GM21526 (cell line): ENCODE data around the gene MOCS1.

ENCODE experiments used
- ATAC-seq: cut with Tn5 transposase; IDR thresholded peaks from one replicate; pipeline ENCODE4 v1.9.1; 2021; ENCODE audit warnings: moderate library complexity; ENCODE audit not compliant: unreplicated experiment, low FRiP score

Gene MOCS1

DNA sequence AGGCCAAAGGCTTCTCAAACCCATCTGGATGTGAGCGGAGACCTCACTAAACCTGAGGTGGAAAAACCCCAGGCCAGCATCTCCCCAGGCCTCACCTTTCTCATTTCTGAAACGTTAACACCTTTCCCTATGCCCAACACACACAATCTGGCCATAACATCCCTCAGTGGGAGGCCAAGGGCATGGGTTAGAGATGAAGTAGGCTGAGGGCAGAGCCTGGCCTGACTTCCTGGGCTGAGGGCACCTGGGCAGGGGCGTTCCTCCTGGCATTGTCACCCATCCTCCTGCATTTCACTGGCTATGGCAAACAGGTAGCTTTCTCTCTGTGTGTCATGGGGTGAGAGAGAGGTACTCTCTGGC is 8.4 kb downstream of the MOCS1 start:
- no peak for ATAC-seq

DNA sequence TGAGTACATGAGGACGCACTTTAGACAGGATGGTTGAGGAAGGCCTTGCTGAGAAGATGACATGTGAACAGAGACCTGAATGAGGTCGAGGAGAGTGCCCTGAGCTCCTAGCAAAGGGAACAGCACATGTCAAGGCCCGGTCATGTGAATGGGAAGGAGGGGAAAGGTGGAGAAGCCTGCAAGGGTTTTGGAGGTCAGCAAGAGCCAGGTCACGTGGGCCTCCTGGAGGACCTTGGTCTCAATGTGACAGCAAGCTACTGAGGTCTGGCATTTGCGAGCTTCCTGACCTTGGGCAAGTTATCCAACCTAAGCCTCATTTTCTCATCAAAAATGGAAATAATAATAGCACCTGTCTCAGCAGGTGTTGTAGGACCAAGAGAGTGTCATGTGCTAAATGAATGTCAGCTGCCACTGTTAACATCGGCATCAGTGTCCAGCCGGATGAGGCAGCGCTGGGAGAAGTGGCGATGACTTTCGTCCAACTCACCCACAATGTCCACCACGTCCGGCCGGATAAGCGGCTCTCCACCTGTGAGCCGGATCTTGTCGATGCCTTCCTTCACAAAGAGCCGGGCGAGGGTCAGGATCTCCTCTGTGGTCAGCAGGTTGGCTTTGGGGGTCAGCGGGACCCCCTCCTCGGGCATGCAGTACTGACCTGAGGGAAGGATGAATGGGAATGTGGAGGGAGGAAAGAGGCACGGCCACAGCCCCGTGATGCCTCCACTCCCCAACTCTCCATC is 8.9 kb downstream of the MOCS1 start:
- ATAC-seq, result no peak

DNA sequence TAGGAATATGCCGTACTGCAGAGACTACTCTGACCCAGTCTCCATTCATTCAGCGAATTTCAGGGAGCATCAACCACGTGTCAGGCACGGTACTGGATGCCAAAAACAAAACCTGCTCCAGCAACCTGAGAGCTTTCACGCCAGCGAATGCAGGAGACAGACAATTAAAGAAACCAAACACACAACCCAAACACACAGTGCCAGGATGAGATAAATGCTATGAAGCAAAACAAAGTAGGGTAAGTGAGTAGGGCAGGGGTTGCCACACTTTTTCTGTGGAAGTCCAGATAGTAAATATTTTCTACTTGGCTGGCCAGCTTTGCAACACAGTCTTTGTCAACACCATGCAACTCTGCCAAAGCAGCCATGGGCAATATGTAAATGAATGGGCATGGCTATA is 10.0 kb downstream of the MOCS1 start:
- ATAC-seq, result no peak

DNA sequence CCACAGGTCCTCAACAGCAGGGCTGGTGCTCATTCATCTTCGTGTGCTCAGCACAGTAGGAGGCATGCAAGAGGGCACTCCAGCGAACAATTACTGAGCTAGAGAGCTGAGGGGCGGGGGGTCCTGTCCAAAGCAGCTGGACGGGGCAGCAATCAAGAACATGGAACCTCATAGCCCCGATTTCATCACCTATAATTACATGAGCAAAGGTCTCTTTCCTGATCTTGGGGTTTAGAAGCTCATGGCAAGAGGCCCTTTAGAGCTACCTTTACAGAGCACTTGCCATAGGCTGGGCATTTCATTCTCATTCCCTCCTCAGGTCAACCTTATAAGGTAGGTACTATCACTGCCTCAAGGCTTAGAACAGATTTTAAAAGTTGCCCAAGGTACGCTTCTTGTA is 10.4 kb downstream of the MOCS1 start:
- no peak for ATAC-seq

DNA sequence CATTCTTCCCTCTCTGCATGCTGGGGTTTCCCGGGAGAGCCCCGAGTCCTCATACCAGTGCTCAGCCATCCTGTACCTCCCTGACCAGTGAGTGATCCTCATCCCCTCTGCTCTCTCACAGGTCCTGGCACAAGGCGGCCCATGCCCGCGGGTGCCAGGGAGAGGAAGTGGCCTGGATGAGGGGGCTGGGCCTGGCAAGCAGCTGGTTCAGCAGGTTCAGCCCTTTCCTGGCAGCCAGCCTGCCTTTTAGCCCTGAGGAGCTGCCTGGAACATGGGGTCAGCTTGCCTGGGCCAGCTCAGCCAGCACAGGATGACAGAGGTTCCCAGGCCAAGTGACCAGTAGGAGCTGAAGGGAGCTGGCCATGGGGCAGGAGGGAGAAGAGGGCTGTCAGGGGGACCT is 10.9 kb downstream of the MOCS1 start:
- no peak for ATAC-seq

DNA sequence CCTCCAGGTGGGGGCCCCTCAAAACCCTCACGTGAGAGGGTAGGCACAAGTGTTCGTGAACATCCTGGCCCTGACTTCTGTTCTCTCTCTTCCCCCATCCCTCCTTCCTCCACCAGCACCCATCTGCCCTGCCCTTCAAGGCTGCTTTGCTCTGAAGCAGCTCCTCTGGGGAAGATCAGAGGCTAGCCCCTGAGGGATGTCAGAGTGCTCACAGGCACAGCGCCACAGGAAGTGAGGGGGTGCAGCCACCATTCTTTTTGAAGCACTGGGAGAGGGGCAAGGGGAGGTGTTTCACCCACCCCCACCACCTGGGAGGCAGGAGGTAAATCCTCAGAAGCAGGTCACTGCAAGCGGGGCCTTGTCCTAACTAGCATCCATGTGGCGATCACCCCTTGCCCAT is 11.4 kb downstream of the MOCS1 start:
- no peak for ATAC-seq

DNA sequence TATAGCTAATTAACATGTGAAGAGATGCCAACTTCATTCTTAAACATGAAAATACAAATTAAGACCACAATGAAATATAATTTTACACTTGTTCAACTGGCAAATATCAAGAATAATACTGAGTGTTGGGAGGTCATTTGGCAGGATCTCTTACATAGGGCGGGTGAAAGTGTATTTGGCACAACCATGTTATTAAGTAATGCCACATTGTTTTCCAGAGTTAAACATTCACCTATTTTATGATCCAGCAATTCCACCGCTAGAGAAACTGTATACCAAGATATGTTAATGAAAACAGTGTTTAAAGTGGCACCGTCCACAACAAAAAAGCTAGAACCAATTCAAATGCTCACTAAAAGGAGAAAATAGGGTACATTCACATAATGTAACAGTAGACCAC is 14.1 kb downstream of the MOCS1 start:
- no peak for ATAC-seq

DNA sequence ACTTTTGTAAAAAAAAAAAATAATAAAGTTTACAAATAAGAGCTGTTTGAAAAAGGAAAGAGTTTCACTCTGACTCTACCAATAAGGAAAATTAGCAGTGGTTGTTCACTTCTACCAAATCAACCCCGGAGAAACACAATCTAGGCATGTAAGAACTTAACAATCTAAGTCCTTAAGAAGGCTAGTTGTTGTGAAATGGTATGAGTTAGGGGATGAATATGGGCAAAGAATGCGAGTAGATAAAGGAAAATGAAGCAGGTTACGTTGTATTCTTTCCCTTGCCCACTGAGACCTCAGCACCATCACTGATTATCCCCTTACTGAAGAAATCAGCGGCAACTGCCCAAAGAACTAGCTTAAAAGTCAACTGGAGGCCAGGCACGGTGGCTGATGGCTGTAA is 15.4 kb downstream of the MOCS1 start:
- no peak for ATAC-seq

DNA sequence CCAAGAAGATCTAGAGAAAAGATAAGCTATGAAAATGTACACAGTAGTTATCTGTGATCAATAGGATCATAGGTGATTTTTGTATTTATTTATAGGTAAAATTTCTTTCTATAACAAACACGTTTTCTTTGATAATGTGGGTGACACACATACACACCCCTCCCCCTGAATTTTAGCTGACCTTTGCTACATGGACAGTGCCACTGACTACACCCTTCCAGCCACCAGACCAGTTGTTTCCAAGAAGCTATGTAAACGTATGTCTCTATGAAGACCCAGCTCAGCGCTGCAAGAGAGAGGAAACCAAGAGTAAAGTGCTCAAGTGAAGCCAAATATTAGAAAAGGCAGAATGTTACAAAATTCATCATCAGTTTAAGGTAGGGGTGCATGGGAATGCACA is 16.3 kb downstream of the MOCS1 start:
- no peak for ATAC-seq

DNA sequence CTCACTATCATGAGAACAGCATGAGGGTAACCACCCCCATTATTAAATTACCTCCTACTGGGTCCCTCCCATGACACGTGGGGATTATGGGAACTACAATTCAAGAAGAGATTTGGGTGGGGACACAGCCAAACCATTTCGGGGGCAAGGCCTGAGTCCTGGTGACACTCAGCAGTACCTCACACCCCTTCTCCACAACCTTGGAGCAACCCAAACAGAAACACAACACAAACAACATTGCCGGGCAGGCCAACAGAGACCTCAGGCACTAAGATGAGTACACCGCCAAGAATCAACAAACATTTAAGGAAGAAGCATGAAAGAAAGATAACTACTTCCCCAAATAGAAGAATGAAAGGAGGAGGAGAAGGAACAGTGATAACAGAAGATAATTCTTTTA is 16.9 kb downstream of the MOCS1 start:
- no peak for ATAC-seq

DNA sequence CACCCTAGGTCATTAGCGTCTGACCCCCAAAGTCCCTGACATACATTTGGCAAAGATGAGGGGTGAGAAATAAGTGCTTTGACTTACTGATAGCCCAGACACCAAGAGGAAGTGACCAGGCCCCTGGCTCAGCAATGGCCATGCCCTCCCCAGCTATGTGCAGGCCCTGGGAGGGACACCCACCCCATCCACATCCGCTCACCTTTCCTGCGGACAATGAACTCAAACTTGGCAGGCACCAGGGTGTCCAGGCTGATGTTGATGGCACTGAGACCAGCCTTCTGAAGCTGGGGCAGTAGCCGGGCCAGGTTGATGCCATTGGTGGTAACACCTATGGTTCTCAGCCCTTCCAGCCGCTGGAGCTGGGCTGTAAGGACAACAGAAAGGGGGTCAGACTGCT is 18.4 kb downstream of the MOCS1 start:
- ATAC-seq, result no peak

DNA sequence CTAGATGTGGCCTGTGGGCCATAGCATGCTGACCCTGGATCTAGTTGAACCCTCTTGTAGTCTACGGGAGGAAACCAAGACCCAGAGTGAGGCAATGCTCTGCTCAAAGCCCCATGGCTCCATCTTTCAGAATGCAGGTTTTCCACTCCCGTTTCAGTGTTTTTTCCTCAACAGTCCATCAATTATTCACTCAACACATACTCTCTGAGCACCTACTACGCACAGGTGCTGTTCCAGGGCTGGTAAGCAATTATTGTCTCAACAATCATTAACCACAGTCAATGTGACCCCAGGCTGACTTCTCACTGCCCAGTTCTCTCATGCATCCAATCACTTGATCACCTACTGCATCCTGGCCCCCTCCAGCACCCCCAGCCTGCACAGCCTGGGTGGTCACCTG is 20.0 kb downstream of the MOCS1 start:
- no peak for ATAC-seq

DNA sequence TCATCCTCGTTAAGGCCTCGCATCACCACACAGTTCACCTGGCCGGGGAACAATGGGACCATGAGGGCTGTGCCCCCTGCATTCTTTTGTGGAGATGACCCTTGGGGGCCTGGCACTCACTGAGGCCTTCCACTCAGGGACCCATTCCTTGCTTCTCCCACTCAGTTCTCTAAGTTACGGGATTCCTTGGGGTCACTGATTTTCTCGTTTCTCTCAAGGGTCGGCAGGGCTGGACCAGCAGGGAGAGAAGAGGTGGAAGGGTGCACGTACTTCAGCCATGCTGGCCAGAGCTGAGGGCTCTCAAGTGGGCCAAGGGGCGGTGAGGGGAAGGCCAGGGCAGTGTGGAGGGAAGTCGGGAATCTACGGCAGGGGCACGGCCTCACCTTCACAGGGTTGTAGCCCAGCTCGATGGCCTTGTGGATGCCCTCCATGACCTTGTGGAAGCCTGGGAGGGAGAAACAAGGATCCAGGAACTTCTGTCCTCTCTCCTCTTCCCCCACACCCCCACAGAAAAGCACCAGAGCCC is 20.8 kb downstream of the MOCS1 start:
- ATAC-seq, result no peak

DNA sequence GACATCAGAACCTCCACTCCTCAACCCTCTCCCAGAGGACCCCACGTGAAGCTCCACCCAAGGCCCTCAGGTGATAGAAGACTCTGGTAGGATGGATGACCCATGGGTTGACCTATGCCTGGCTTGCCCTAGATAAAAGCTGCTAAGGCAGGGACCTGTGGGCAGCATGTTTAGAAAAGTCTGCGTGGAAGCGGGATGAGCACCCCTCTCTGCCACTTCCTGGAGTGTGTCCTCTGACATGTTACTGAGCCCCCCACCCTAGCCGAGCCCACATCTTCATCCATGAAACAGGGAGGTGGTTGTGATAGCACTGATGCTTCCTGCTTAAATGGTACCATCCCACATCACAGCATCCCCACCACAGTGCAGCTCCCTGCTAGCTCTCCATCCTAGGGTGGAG is 21.8 kb downstream of the MOCS1 start:
- no peak for ATAC-seq

DNA sequence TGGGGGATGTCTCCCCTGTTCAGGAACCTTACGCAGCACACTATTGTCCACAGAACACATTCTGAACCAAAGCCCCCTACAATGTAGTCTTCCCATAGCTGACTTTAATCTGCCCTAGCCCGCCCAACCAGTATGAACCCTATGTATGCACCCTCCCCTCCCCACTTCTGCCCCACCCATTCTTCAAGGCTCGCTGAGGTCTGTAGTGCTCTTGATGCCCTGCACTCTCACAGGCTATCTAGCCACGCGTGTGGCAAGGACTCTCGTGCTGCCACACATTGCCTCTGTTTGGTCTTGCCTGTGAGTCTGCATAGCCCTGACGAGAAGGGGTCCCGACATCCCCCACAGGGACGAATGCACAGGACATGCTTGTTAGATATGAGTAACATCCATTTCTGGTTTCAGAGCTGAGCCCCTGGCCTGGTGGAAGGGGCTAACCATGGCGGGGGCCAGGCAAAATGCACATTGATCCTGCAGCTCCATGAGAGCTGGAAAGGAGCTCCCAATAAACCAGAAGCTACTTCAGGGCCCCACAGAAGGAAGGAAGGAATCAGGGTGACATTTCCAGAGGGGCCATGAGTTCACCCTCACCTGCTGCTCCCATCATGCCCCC is 22.6 kb downstream of the MOCS1 start:
- no peak for ATAC-seq

DNA sequence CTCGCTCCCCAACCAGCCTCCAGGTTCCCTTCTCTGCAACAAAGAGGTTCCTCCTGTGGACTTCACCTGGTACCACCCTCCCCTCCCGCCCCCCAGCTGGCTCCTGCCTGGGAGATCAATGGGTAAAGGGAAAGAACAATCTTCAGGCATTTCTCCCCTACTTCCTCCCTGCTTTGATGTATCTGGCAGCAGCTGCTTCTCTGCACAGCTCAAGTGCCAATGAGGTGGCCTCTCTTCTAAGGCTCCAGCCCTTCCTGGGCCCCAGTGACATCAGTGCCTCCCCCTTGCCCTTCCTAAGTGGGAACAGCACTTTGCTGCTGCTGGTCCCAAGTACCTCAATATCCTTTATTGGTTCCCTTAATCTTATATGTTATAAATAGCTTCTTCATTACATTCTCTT is 23.5 kb downstream of the MOCS1 start:
- ATAC-seq, result no peak

DNA sequence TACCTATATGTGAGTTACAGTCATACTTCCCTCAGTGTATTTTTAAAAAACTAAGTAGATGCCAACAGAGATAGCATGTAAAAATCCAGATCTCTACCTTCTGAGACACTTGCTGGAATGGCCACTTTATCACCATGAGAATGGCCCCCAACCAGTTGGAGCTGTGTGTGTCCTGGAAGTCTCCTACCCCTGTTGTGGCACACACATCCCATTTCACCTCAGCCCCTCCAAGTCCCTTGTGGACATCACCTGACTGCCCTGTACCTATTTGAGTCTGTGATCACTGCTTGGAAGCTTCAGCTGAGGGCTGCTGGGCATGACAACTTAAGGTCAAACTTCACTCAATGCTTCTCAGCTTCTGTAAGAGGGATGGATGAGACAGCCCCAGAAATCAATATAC is 24.1 kb downstream of the MOCS1 start:
- ATAC-seq, result no peak

DNA sequence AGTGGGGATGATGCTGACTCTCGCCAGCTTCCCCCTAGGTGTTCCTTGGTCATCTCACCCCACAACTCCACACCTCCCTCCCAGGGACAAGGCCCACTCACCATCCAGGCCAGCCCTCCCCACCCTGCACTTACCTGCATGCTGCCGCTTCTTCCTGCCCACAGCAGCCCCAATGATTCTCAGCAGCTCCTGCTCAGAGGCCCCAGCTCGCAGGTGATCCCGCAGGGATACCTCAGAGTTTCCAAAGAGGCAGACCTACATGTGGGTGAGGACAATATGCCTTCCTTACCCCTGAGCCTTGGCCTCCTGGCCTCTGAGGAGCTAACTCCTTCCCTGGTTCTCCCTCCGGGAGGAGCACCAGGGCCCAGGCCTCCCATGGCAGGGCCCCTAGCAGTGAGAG is 24.6 kb downstream of the MOCS1 start:
- no peak for ATAC-seq

DNA sequence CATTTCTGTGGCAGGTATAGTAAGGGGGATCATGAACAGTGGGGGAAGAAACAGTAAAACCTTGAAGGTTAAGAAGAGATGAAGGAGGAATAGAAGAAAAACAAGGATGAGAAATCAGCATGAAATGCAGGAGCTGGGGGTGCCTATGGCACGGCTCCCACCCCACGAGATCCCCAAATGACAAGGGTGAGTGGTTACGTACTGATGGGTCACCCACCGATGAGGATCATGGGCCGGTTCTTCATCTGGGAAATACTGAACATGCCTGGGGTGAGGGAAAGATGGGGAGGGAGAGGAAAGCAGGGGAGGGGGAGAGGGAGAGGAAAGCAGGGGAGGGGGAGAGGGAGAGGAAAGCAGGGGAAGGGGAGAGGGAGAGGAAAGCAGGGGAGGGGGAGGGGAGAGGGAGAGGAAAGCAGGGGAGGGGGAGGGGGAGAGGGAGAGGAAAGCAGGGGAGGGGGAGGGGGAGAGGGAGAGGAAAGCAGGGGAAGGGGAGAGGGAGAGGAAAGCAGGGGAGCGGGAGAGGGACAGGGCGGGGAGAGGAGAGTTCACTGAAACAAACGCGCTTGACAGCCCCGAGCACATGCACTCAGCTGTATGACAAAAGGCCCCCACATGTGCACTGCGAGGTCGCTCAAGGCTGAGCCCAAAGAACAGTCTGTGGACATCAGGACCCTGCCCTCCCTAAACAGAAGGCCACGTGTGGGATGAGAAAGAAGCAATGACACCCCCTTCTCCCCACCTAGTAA is 25.3 kb downstream of the MOCS1 start:
- no peak for ATAC-seq

DNA sequence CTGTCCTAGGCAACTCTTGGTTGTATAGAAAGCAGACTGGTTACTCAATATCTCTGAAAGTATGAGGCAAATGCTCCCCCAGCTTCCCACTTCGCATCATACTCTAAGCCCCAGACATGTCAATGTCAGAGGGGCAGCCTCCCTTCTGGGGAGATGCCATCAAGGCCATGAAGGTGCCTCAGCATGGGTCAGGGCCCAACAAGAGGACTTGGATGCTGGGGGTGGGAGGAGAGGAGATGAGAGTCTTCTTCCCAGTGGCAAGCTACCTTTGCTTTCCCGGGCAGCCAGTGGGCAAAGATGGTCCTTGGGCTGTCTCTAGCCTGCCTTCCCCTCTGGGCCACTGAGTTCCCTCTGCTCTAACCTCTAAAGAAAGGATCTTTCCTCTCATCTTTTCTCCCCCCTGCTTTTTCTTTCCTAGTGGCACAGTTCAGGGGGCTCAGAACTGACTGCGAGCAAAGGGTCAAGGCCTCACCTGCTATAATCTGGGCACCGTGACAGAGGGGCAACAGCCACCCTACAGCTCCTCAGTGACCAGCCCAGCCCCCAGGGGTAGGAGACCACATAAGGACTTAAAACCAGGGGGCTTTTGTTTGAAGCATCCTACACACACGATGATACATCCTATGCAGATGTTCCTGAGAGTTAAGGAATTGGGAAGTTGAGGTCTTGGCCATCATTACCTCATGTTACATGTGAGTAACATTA is 26.2 kb downstream of the MOCS1 start:
- no peak for ATAC-seq

DNA sequence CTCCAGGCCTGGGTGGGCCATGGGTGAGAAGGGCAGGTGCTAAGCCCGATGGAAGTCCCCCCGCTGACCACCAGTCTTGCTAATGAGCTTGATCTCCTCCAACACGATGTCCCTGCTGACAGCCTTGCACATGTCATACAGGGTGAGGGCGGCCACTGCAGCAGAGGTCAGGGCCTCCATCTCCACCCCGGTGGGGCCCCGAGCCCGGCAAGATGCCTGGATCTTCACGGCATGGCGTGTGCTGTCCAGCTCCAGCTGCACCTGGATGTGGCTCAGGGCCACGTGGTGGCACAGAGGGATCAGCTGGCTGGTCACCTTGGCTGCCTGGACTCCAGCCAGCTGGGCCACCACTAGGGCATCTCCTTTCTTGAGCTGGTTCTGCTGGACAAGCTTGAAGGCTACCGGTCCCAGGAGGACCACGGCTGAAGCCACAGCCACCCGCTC is 27.9 kb downstream of the MOCS1 start:
- no peak for ATAC-seq
